Esophagus squamous epithelium (tissue), 4 donors: ENCODE results near the gene FLT3.

Source experiments
- POLR2A ChIP-seq, 4 donors: fragments of 450-650 bp; IDR thresholded peaks; one replicate each; pipeline ENCODE4 v1.6.1; 2017; ENCODE audit warnings: antibody characterized with exemption in 4 of 4, mild to moderate bottlenecking in 4 of 4, moderate library complexity in 3 of 4
- TF ChIP-seq, protein P1 (sequence below), 6 experiments: fragments of 450-650 bp in 4 of 6; fragments of 200-600 bp in 2 of 6; sonication (generic) in 2 of 6; IDR thresholded peaks; one replicate each; pipeline ENCODE4 v1.5.1; 2016 to 2019; ENCODE audit warnings: antibody characterized with exemption in 6 of 6, mild to moderate bottlenecking in 4 of 6, moderate library complexity in 4 of 6

DNA sequence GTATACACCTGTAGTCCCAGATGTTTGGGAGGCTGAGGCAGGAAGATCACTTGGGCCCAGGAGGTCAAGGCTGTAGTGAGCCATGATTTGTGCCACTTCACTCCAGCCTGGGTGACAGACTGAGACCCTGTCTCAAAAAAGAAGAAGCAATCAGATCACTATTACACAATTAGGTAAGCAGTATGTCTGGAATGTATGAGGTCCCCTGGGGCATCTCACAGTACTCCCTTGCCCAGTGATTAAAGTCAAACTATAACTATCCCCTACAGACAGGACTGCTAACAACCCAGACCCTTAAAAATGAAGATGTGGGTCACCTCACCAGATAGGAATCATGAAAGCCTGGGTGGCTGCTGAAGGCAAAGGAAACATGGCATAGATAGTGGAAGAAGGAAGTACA lies 28.6 kb upstream of the FLT3 start:
- TF ChIP-seq, protein P1, sequence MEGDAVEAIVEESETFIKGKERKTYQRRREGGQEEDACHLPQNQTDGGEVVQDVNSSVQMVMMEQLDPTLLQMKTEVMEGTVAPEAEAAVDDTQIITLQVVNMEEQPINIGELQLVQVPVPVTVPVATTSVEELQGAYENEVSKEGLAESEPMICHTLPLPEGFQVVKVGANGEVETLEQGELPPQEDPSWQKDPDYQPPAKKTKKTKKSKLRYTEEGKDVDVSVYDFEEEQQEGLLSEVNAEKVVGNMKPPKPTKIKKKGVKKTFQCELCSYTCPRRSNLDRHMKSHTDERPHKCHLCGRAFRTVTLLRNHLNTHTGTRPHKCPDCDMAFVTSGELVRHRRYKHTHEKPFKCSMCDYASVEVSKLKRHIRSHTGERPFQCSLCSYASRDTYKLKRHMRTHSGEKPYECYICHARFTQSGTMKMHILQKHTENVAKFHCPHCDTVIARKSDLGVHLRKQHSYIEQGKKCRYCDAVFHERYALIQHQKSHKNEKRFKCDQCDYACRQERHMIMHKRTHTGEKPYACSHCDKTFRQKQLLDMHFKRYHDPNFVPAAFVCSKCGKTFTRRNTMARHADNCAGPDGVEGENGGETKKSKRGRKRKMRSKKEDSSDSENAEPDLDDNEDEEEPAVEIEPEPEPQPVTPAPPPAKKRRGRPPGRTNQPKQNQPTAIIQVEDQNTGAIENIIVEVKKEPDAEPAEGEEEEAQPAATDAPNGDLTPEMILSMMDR (IDR thresholded peaks at IDR 0.05), result no peak
- no peak for TF ChIP-seq POLR2A (IDR thresholded peaks at IDR 0.05)
